Vagina (tissue), 2 donors: ENCODE measurements around the gene CDK19. TPM values are rescaled to one million over a fixed set of nuclear protein-coding genes. Genes with fewer than 3 reads are reported as not detected.

Experiments used
- DNase-seq, 2 donors: peaks; one replicate each; pipeline ENCODE4 v3.0.0-alpha.2; 2017; ENCODE audit errors: extremely low spot score in 2 of 2
- H3K27ac ChIP-seq: fragments of 200-600 bp; sonication (generic); one replicate; pipeline ENCODE4 v1.5.1; 2019
- H3K27me3 ChIP-seq: fragments of 200-600 bp; sonication (generic); one replicate; pipeline ENCODE4 v1.5.1; 2019
- H3K36me3 ChIP-seq, 2 donors: fragments of 200-600 bp; sonication (generic); one replicate each; pipeline ENCODE4 v1.5.1; 2017 to 2019
- H3K4me1 ChIP-seq: fragments of 200-600 bp; sonication (generic); one replicate; pipeline ENCODE4 v1.5.1; 2019
- H3K4me3 ChIP-seq, 2 donors: fragments of 200-600 bp; sonication (generic); 1 replicate in 1 of 2; 2 replicates in 1 of 2; pipeline ENCODE4 v1.5.1; 2016 to 2019
- H3K9me3 ChIP-seq: fragments of 200-600 bp; sonication (generic); one replicate; pipeline ENCODE4 v1.5.1; 2019
- POLR2A ChIP-seq, 2 donors: fragments of 450-650 bp; IDR thresholded peaks; one replicate each; pipeline ENCODE4 v1.6.1; 2017; ENCODE audit warnings: antibody characterized with exemption in 2 of 2, mild to moderate bottlenecking in 2 of 2, moderate library complexity in 2 of 2
- POLR2AphosphoS5 ChIP-seq, 2 donors: sonication (generic); formaldehyde crosslinking; IDR thresholded peaks; one replicate each; pipeline ENCODE4 v1.9.0; 2017; ENCODE audit warnings: antibody characterized with exemption in 2 of 2, mild to moderate bottlenecking in 2 of 2, low read depth in 1 of 2; ENCODE audit not compliant: insufficient read depth in 1 of 2
- intact Hi-C: fragments of 100-400 bp; cut with DNase I; formaldehyde crosslinking; loops from one replicate; pipeline ENCODE4 v1.15.1; 2023
- total RNA-seq: library from RNA; depleted of rRNA; stranded (reverse); fragments of >200 nt; gene quantifications from one replicate; pipeline ENCODE4 v1.2.3, GENCODE V29; 2016
- TF ChIP-seq, protein P1 (sequence below), 3 experiments: fragments of 450-650 bp in 2 of 3; fragments of 200-600 bp in 1 of 3; sonication (generic) in 1 of 3; IDR thresholded peaks; one replicate each; pipeline ENCODE4 v1.5.1; 2017 to 2019; ENCODE audit warnings: antibody characterized with exemption in 3 of 3, mild to moderate bottlenecking in 2 of 3, moderate library complexity in 2 of 3

Gene CDK19
- total RNA-seq, 1 donor from 2014 or later = 10.6 TPM

DNA sequence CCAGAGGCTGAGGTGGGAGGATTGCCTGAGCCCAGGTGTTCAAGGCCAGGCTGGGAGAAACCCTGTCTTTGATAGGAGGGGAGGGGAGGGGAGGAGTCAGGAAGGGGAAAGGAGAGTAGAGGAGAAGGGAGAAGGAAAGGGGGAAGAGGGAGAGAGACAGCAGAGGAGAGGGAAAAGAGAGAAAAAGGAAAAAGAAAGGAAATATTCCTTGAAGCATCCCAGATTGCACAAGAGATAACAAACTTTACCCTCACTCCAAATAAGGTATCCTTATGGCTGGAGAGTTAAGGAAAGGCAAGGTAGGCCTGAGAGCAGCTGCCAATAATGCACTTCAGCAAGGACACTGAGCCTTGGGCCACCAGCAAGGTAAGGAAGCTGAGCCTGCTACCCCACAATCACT is 172.6 kb downstream of the CDK19 start:
- peaks cover 0 to 12% of the 10 kb centered on the region in 2 donors for H3K36me3 ChIP-seq
- no peak overlapping the region for H3K4me3 ChIP-seq
- TF ChIP-seq POLR2AphosphoS5 (IDR thresholded peaks at IDR 0.05; ENCODE audit: insufficient read depth in 1 of 2, low read depth in 1 of 2) (no peak), POLR2A (IDR thresholded peaks at IDR 0.05) (no peak)
- TF ChIP-seq, protein P1, sequence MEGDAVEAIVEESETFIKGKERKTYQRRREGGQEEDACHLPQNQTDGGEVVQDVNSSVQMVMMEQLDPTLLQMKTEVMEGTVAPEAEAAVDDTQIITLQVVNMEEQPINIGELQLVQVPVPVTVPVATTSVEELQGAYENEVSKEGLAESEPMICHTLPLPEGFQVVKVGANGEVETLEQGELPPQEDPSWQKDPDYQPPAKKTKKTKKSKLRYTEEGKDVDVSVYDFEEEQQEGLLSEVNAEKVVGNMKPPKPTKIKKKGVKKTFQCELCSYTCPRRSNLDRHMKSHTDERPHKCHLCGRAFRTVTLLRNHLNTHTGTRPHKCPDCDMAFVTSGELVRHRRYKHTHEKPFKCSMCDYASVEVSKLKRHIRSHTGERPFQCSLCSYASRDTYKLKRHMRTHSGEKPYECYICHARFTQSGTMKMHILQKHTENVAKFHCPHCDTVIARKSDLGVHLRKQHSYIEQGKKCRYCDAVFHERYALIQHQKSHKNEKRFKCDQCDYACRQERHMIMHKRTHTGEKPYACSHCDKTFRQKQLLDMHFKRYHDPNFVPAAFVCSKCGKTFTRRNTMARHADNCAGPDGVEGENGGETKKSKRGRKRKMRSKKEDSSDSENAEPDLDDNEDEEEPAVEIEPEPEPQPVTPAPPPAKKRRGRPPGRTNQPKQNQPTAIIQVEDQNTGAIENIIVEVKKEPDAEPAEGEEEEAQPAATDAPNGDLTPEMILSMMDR (IDR thresholded peaks at IDR 0.05) = no peak
- intact Hi-C loops = no loop called here
- H3K4me1 ChIP-seq = no peaks in the 10 kb centered on the region
- DNase-seq = no peak
- no peaks in the 10 kb centered on the region for H3K9me3 ChIP-seq
- no peak overlapping the region for H3K27ac ChIP-seq
- no peaks in the 10 kb centered on the region for H3K27me3 ChIP-seq

DNA sequence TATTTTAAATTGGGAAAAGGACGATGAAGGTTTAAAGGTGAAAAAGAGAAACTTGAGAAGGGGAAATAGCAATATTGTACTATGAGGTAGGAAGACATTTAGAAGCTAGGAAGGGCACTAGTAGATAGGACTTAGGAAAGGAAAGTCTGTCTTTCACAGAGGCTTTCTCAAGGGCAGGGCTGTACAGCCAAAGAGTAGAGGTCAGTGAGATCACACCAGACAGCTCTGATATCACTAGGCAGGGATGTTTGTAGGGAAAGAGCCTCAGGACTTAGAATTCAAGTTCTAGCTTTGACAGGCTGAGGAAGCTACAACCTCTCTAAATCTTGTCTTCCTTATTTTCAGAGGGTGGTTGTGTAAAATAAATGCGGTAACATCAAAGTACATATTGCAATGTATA is 178.5 kb downstream of the CDK19 start:
- Histone ChIP-seq H3K4me3 (no peak overlapping the region), H3K36me3 (no peaks in the 10 kb centered on the region), H3K27ac (no peak overlapping the region), H3K27me3 (no peaks in the 10 kb centered on the region), H3K4me1 (no peaks in the 10 kb centered on the region), H3K9me3 (no peaks in the 10 kb centered on the region)
- TF ChIP-seq POLR2AphosphoS5 (IDR thresholded peaks at IDR 0.05; ENCODE audit: insufficient read depth in 1 of 2, low read depth in 1 of 2) (no peak), POLR2A (IDR thresholded peaks at IDR 0.05) (no peak)
- TF ChIP-seq, protein P1 (IDR thresholded peaks at IDR 0.05) = no peak
- intact Hi-C loops = no loop called here
- DNase-seq = no peak

DNA sequence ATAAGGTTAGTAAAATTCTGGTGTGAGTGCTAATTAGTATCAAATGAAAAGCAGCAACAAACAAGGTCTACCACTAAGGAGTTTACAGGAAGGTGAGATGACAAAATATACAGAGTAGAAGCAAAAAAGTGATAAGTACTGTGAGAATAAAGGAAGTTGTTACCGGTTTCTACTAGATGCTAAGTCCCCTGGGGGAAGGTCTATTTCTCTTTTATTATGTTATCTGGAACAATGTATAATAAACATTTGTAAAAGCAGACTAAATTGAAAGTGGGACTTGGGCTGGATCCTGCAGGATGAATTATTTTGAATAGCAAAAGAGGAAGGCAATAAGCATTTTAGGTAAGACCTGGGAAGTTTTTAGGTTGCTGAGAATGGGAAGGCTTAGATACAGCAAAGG is 180.2 kb downstream of the CDK19 start:
- no peak for DNase-seq
- Histone ChIP-seq H3K4me1 (no peaks in the 10 kb centered on the region), H3K4me3 (no peak overlapping the region), H3K9me3 (no peaks in the 10 kb centered on the region), H3K27me3 (no peaks in the 10 kb centered on the region), H3K36me3 (no peaks in the 10 kb centered on the region), H3K27ac (no peak overlapping the region)
- no peak for TF ChIP-seq POLR2AphosphoS5 (IDR thresholded peaks at IDR 0.05; ENCODE audit: insufficient read depth in 1 of 2, low read depth in 1 of 2)
- TF ChIP-seq, protein P1 (IDR thresholded peaks at IDR 0.05) = no peak
- intact Hi-C loops = no loop called here

DNA sequence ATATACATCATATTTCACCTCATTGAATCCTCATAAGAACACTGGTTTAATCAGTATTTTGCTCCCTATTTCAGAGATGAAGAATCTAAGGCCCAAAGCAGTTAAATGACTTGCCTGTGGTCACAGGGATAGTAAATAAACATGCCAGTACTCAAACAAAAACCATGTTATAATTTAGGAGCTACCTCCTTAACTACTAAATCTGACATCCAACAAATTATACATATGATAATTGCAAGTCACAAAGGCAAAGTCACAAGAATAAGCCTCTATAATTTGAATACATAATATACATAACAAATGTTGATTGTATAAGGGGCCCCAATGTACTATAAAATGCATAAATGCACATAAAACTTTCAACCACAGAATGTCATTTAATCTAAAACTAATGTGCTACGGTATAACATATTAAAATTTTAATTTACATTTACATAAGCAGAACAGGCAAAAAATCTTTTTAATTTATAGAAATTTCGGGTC is 181.5 kb downstream of the CDK19 start:
- Histone ChIP-seq H3K27me3 (no peaks in the 10 kb centered on the region), H3K9me3 (no peaks in the 10 kb centered on the region), H3K36me3 (no peaks in the 10 kb centered on the region), H3K4me3 (no peak overlapping the region), H3K4me1 (no peaks in the 10 kb centered on the region), H3K27ac (no peak overlapping the region)
- DNase-seq = no peak
- intact Hi-C loops = no loop called here
- TF ChIP-seq POLR2A (IDR thresholded peaks at IDR 0.05) (no peak), POLR2AphosphoS5 (IDR thresholded peaks at IDR 0.05; ENCODE audit: insufficient read depth in 1 of 2, low read depth in 1 of 2) (no peak)
- TF ChIP-seq, protein P1 (IDR thresholded peaks at IDR 0.05) = no peak

DNA sequence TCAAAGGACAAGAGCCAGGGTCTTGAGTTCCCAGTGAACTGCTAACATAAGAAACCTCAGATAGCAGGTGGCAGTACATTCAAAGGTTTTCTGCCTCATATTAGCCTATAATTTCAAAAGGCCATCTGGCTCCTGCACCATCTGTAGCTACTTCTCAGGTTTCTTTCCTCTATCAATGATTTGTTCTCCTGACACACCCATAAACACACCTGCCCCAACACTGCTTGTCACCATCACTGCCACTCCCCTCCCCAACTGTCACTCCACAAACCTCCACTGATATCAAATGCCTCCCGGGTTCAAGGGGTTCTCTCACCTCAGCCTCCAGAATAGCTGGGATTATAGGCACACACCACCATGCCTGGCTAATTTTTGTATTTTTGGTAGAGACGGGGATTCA is 186.1 kb downstream of the CDK19 start:
- no peaks in the 10 kb centered on the region for H3K27me3 ChIP-seq
- no peaks in the 10 kb centered on the region for H3K4me1 ChIP-seq
- no peak overlapping the region for H3K4me3 ChIP-seq
- H3K36me3 ChIP-seq = no peaks in the 10 kb centered on the region
- intact Hi-C loops = no loop called here
- TF ChIP-seq POLR2AphosphoS5 (IDR thresholded peaks at IDR 0.05; ENCODE audit: insufficient read depth in 1 of 2, low read depth in 1 of 2) (no peak), POLR2A (IDR thresholded peaks at IDR 0.05) (no peak)
- TF ChIP-seq, protein P1 (IDR thresholded peaks at IDR 0.05) = no peak
- no peak overlapping the region for H3K27ac ChIP-seq
- no peaks in the 10 kb centered on the region for H3K9me3 ChIP-seq
- DNase-seq = no peak
